ENCODE results near the gene CKAP5.
"Not testable (repeated sequence)": the region's sequence is repeated elsewhere in the genome, so short reads cannot be mapped to it uniquely, and the experiment has no call there.

The CKAP5 gene

DNA sequence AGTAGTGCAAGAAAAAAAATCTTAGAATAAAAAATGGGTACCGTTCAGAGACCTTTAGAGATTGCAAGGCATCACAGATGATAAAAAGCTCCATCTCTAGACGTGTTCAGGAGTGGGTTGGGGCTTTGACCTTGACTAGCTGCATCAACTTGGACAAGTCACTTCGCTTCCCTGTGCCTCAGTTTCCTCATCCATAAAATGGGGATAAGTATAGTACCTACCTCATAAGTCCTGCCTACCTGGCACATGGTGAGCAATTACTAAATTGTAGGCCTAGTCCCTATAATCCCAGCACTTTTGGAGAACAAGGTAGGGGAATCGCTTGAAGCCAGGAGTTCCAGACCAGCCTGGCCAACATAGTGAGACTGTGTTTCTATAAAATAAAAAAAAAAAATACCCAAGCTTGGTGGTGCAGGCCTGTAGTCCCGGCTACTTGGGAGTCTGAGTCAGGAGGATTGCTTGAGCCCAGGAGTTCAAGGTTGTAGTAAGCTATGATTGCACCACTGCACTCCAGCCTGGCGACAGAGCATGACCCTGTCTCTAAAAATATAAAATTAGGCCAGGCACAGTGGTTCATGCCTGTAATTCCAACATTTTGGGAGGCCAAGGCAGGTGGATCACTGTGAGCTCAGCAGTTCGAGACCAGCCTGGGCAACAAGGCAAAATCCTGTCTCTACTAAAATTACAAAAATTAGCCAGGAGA is 133.1 kb downstream of the CKAP5 start:
- peak; percentile 13 for DNase-seq (ENCODE audit: low read depth)
- H3K4me3 ChIP-seq (ENCODE audit: low read length): no peak overlapping the region
- TF ChIP-seq, protein P1, sequence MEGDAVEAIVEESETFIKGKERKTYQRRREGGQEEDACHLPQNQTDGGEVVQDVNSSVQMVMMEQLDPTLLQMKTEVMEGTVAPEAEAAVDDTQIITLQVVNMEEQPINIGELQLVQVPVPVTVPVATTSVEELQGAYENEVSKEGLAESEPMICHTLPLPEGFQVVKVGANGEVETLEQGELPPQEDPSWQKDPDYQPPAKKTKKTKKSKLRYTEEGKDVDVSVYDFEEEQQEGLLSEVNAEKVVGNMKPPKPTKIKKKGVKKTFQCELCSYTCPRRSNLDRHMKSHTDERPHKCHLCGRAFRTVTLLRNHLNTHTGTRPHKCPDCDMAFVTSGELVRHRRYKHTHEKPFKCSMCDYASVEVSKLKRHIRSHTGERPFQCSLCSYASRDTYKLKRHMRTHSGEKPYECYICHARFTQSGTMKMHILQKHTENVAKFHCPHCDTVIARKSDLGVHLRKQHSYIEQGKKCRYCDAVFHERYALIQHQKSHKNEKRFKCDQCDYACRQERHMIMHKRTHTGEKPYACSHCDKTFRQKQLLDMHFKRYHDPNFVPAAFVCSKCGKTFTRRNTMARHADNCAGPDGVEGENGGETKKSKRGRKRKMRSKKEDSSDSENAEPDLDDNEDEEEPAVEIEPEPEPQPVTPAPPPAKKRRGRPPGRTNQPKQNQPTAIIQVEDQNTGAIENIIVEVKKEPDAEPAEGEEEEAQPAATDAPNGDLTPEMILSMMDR (conservative IDR thresholded peaks at IDR 0.05; ENCODE audit: low read length): no peak

DNA sequence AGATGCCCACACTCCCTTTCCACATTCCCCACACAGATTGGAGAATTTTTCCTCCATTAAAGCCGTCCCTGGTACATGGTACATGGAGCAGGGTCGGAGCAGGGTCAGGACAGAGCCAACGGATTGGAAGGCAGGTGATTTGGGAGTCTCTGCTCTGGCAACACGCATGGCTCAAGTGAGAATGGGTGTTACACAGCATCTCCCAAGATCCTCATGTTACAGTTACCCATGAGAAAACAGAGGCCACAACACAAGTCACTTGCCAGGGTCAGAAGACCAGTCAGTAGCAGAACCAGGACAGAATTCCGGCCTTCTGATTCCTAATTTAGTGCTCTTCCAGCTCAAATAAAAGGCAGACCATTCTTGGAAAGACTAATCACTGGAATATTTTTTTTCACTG is 134.8 kb downstream of the CKAP5 start:
- H3K4me3 ChIP-seq (ENCODE audit: low read length): no peak overlapping the region
- TF ChIP-seq, protein P1 (conservative IDR thresholded peaks at IDR 0.05; ENCODE audit: low read length): no peak
- DNase-seq (ENCODE audit: low read depth): peak; percentile 50

DNA sequence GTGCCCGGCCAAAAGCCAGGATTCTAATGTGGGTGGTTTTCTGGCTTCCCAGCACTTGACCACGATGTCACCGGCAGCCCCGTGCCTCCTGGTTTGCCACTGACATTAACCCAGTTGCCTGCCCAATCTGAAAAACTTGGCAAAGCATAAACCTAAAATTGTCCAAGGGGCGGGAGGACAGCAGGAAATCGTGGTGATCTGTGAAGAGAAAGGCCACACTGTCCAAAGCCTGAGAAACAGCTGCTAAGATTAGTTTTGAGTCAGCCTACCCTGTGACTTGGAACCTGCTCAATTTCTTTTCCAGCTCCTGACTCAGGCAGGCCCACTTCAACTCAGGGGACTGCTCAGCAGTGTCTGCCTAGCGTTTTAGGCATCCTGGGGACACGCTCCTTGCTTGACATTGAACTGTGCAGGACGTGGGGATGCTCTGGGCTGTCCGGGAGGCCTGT is 135.2 kb downstream of the CKAP5 start:
- TF ChIP-seq, protein P1 (conservative IDR thresholded peaks at IDR 0.05; ENCODE audit: low read length): no peak
- DNase-seq (ENCODE audit: low read depth): peak; percentile 96
- no peak overlapping the region for H3K4me3 ChIP-seq (ENCODE audit: low read length)

DNA sequence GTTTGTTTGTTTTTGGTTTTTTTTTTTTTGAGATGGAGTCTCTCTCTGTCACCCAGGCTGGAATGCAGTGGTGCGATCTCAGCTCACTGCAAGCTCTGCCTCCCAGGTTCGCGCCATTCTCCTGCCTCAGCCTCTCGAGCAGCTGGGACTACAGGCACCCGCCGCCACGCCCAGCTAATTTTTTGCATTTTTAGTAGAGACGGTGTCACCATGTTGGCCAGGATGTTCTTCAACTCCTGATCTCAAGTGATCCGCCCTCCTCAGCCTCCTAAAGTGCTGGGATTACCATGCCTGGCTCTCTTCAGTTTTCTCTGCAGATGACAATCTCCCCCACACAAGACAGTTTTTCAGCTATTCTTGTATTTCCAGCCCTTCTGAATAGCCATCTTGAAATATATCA is 136.7 kb downstream of the CKAP5 start:
- DNase-seq (ENCODE audit: low read depth); H3K4me3 ChIP-seq (ENCODE audit: low read length): not testable (repeated sequence)

DNA sequence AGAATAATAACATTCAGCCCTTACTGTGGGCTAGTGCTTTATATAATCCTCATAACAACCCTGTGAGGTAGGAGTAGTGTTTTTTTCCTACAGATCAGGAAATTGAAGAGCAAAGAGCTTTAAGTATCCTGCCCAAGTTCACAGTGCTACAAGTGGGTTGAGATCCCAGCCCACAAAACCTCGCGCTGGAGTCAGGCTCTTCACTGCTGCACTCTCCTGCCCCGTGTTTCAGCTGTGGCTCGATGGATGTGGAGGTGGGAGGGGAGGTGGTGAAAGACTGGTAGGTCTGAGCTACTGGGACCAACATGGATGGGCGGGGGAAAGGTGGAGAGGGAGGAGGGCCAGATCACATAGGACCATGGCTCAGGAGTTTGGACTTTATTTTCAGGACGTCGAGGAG is 139.2 kb downstream of the CKAP5 start:
- H3K4me3 ChIP-seq (ENCODE audit: low read length): no peak overlapping the region
- TF ChIP-seq, protein P1 (conservative IDR thresholded peaks at IDR 0.05; ENCODE audit: low read length): no peak
- DNase-seq (ENCODE audit: low read depth): no peak

DNA sequence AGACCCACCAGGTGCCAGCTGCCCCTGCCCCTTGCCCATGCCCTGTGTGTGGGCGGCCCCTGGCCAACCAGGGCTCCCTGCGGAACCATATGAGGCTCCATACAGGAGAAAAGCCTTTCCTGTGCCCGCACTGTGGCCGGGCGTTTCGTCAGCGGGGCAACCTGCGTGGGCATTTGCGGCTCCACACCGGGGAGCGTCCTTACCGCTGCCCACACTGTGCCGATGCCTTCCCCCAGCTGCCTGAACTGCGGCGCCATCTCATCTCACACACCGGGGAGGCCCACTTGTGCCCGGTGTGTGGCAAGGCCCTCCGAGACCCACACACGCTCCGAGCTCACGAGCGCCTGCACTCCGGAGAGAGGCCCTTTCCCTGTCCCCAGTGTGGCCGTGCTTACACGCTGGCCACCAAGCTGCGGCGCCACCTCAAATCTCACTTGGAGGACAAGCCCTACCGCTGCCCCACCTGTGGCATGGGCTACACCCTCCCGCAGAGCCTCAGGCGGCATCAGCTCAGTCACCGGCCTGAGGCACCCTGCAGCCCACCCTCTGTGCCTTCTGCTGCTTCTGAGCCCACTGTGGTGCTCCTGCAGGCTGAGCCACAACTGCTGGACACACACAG is 140.9 kb downstream of the CKAP5 start:
- no peak overlapping the region for H3K4me3 ChIP-seq (ENCODE audit: low read length)
- TF ChIP-seq, protein P1 (conservative IDR thresholded peaks at IDR 0.05; ENCODE audit: low read length): no peak
- no peak for DNase-seq (ENCODE audit: low read depth)

DNA sequence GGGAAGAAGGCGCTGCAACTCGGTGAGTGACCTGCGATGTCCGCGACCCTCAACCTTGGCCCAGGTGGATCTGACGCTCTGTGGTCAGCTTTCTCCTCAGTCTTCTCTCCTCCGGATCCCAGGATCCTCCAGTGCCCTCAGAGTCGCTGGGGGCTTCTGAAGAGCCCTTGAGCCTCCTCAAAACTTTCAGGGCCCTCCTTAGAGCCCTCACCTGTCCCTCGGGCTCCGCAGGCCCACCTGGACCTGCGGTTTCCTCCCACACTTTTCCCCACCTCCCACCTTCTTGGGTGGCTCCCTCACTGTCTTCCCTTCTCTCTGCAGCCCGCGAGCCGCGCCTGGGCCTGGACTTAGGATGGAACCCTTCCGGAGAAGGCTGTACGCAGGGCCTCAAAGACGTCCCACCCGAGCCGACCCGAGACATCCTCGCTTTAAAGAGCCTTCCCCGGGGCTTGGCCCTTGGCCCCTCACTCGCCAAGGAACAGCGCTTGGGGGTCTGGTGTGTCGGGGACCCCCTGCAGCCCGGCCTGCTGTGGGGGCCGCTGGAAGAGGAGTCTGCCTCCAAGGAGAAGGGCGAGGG is 144.9 kb downstream of the CKAP5 start:
- DNase-seq (ENCODE audit: low read depth): no peak
- TF ChIP-seq, protein P1 (conservative IDR thresholded peaks at IDR 0.05; ENCODE audit: low read length): no peak
- H3K4me3 ChIP-seq (ENCODE audit: low read length): peak overlapping the region; percentile 99
